Dendritic cell treated with granulocyte-macrophage colony-stimulating factor and Interleukin-4, amounts not matched to agents 40 ng/mL and 50 ng/mL, for 4 days (primary cell): ENCODE measurements around the gene TEK.
"Not testable (repeated sequence)": the region's sequence is repeated elsewhere in the genome, so short reads cannot be mapped to it uniquely, and the experiment has no call there.

Experiments
- H3K27ac Mint-ChIP-seq: one replicate; pipeline ENCODE4 v1.8.0; 2022; ENCODE audit warnings: mild to moderate bottlenecking, mixed read lengths
- H3K27me3 Mint-ChIP-seq: one replicate; pipeline ENCODE4 v1.8.0; 2022; ENCODE audit warnings: mild to moderate bottlenecking, mixed read lengths
- H3K36me3 Mint-ChIP-seq: one replicate; pipeline ENCODE4 v1.8.0; 2022; ENCODE audit warnings: low read depth, mixed read lengths
- H3K4me1 Mint-ChIP-seq: one replicate; pipeline ENCODE4 v1.8.0; 2022; ENCODE audit warnings: low read depth, mixed read lengths
- H3K4me3 Mint-ChIP-seq: one replicate; pipeline ENCODE4 v1.8.0; 2022; ENCODE audit warnings: mild to moderate bottlenecking, moderate library complexity, mixed read lengths
- H3K9me3 Mint-ChIP-seq: one replicate; pipeline ENCODE4 v1.8.0; 2022; ENCODE audit warnings: mixed read lengths
- intact Hi-C: fragments of 100-400 bp; cut with micrococcal nuclease; formaldehyde crosslinking; loops from one replicate; pipeline ENCODE4 v1.15.0; 2022

The TEK gene

DNA sequence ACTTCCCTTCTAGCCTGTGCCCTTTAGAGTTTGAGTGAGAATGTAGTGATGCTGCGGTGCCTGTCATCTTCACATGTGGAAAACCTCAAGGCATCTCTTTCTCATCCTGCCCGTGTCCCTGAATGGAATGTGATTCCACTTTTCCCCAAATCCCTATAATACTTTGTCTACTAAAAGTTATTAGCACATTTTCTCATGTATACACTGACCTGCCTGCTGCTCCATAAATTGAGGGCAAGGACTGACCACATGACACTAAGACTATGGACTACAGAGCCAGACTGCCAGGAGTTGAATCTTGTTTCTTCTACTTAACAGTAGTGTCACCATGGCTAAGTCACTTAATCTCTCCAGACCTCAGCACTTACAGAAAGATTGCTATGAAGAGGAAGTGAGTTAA, 93.0 kb downstream of the TEK start:
- H3K36me3 Mint-ChIP-seq, result no peaks in the 10 kb centered on the region
- H3K9me3 Mint-ChIP-seq, result no peaks in the 10 kb centered on the region
- intact Hi-C loops, result no loop called here
- no peak overlapping the region for H3K4me3 Mint-ChIP-seq
- H3K27me3 Mint-ChIP-seq, result no peaks in the 10 kb centered on the region
- no peaks in the 10 kb centered on the region for H3K4me1 Mint-ChIP-seq
- no peak overlapping the region for H3K27ac Mint-ChIP-seq

DNA sequence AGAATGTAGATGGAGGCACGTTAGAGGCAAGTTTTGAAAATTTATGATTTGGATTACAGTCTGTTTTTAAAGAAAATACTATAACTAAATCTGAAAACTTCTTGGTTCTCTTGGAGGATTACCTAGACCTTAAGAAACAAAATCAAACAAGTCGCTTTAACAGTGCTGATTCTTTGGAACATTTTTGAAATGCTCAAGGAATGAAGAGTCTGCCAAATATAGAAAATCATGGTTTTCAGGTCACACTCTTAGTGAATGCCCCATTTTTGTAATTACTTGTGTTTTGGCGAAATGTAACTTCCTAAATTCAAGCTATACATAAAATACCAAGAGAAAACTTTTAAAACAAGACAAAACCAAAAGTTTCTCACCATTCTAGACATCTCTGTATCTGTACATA, 94.8 kb downstream of the TEK start:
- H3K27me3 Mint-ChIP-seq, result no peaks in the 10 kb centered on the region
- intact Hi-C loops, result no loop called here
- H3K9me3 Mint-ChIP-seq, result no peaks in the 10 kb centered on the region
- H3K4me3 Mint-ChIP-seq, result no peak overlapping the region
- no peaks in the 10 kb centered on the region for H3K4me1 Mint-ChIP-seq
- H3K27ac Mint-ChIP-seq, result no peak overlapping the region
- no peaks in the 10 kb centered on the region for H3K36me3 Mint-ChIP-seq

DNA sequence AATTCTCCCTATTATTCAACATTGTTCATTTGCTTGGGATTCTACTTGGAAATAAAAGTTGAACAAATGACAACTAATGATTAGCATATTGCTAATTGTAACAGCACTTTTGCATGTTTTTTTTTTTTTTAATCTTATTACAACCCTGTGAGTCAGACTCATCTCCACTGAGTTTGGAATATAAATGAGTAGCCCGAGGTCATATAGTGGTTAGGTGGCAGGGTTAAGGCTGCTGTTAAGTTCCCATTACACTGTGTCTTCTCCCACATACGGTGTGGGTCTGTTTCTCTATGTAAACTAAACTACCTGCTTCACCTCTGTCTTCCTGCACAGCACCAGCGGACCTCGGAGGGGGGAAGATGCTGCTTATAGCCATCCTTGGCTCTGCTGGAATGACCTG, 95.6 kb downstream of the TEK start:
- Mint-ChIP-seq H3K27ac (no peak overlapping the region), H3K36me3 (no peaks in the 10 kb centered on the region), H3K4me1 (no peaks in the 10 kb centered on the region), H3K9me3 (no peaks in the 10 kb centered on the region), H3K4me3 (no peak overlapping the region), H3K27me3 (no peaks in the 10 kb centered on the region)
- intact Hi-C loops, result no loop called here

GRCh38 chr9:27205198-27205597, 96.2 kb downstream of the TEK start:
- intact Hi-C loops, result no loop called here
- Mint-ChIP-seq H3K36me3 (no peaks in the 10 kb centered on the region), H3K4me3 (no peak overlapping the region), H3K4me1 (no peaks in the 10 kb centered on the region), H3K9me3 (no peaks in the 10 kb centered on the region), H3K27ac (no peak overlapping the region), H3K27me3 (no peaks in the 10 kb centered on the region)

DNA sequence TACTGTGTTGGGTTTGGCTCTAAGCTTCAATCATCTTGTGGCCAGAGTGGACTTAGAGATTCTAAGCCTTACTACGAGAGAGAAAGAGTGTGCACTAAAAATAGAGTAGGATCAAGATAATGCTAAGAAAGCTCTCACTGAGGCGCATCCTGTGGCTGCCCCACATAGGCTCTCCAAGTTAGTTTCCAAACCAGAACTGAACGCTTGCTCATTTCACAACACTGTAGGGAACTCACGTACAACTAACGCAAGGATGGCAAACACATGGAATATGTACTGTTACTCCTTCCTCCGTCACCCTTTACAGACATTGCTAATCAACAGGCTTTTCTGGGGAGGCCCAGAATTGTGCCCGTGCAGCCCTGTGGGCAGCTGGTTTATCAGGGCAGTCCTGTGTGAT, 97.0 kb downstream of the TEK start:
- H3K9me3 Mint-ChIP-seq, result no peaks in the 10 kb centered on the region
- H3K27me3 Mint-ChIP-seq, result no peaks in the 10 kb centered on the region
- H3K4me1 Mint-ChIP-seq, result no peaks in the 10 kb centered on the region
- H3K36me3 Mint-ChIP-seq, result no peaks in the 10 kb centered on the region
- intact Hi-C loops, result no loop called here
- no peak overlapping the region for H3K27ac Mint-ChIP-seq
- H3K4me3 Mint-ChIP-seq, result no peak overlapping the region

DNA sequence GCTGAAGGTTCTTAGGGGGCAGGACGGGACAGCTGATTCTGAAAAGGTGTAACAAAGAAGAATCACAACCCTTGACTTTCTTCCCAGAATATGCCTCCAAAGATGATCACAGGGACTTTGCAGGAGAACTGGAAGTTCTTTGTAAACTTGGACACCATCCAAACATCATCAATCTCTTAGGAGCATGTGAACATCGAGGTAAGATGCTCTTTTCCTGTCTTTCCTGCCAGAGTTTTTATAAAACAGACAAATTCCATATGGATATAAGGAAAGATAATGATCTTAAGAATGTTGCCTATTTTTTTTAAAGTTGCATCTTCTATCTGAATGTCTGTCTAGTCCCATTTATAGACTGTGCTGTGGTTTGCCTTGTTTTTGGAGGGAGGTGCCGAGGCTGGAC, 100.0 kb downstream of the TEK start:
- no peaks in the 10 kb centered on the region for H3K4me1 Mint-ChIP-seq
- intact Hi-C loops, result no loop called here
- no peaks in the 10 kb centered on the region for H3K36me3 Mint-ChIP-seq
- no peak overlapping the region for H3K27ac Mint-ChIP-seq
- no peaks in the 10 kb centered on the region for H3K27me3 Mint-ChIP-seq
- H3K4me3 Mint-ChIP-seq, result no peak overlapping the region
- H3K9me3 Mint-ChIP-seq, result no peaks in the 10 kb centered on the region

GRCh38 chr9:27210588-27210987, 101.6 kb downstream of the TEK start:
- no peaks in the 10 kb centered on the region for H3K4me1 Mint-ChIP-seq

DNA sequence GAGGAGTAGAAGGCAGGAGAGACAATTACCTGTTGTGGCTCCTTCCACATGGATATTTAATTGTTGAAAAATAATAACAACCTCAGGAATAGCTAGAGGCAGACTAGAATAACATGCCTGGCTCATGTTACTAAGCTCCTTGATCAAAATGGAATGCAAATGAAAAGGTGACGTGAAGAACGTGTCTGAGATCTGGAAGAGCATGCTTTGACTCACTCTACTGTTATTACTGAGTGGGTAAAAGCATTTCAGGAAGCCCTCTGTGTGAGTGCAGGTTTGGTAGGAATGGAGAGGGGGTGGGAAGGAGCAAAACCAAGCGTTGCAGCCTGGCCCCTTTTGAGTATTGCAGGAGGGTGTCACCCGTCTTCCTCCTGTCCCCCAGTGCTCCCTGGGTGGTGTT, 103.2 kb downstream of the TEK start:
- no peaks in the 10 kb centered on the region for H3K36me3 Mint-ChIP-seq
- H3K4me1 Mint-ChIP-seq, result no peaks in the 10 kb centered on the region
- no peaks in the 10 kb centered on the region for H3K9me3 Mint-ChIP-seq
- no peaks in the 10 kb centered on the region for H3K27me3 Mint-ChIP-seq
- H3K27ac Mint-ChIP-seq, result no peak overlapping the region
- intact Hi-C loops, result no loop called here
- H3K4me3 Mint-ChIP-seq, result no peak overlapping the region

More at GRCh38 chr9:27210588-27210987, 101.6 kb downstream of the TEK start:
- H3K9me3 Mint-ChIP-seq, result no peaks in the 10 kb centered on the region
- intact Hi-C loops, result no loop called here
- no peaks in the 10 kb centered on the region for H3K36me3 Mint-ChIP-seq
- H3K27ac Mint-ChIP-seq, result no peak overlapping the region
- no peaks in the 10 kb centered on the region for H3K27me3 Mint-ChIP-seq
- H3K4me3 Mint-ChIP-seq, result no peak overlapping the region

GRCh38 chr9:27212621-27213020, 103.6 kb downstream of the TEK start:
- intact Hi-C loops, result no loop called here
- H3K36me3 Mint-ChIP-seq, result no peaks in the 10 kb centered on the region
- H3K27ac Mint-ChIP-seq, result no peak overlapping the region
- H3K9me3 Mint-ChIP-seq, result no peaks in the 10 kb centered on the region
- H3K4me3 Mint-ChIP-seq, result no peak overlapping the region
- no peaks in the 10 kb centered on the region for H3K27me3 Mint-ChIP-seq
- H3K4me1 Mint-ChIP-seq, result no peaks in the 10 kb centered on the region

- Mint-ChIP-seq H3K4me3 (no peak overlapping the region), H3K36me3 (no peaks in the 10 kb centered on the region), H3K4me1 (no peaks in the 10 kb centered on the region), H3K27ac (no peak overlapping the region), H3K27me3 (no peaks in the 10 kb centered on the region), H3K9me3 (peaks cover 2% of the 10 kb centered on the region)
- intact Hi-C loops, result no loop called here
These were observed 118.2 kb downstream of the TEK start for GRCh38 chr9:27227192-27227591.

DNA sequence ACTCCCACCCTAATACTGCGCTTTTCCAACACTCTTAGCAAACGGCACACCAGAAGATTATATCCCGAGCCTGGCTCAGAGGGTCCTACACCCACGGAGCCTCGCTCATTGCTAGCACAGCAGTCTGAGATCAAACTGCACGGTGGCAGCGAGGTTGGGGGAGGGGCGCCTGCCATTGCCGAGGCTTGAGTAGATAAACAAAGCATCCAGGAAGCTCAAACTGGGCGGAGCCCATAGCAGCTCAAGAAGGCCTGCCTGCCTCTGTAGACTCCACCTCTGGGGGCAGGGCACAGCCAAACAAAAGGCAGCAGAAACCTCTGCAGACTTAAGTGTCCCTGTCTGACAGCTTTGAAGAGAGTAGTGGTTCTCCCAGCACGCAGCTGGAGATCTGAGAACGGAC, 130.6 kb downstream of the TEK start:
- H3K36me3 Mint-ChIP-seq, H3K4me3 Mint-ChIP-seq, intact Hi-C loops, H3K27ac Mint-ChIP-seq, H3K27me3 Mint-ChIP-seq, H3K4me1 Mint-ChIP-seq: not testable (repeated sequence)
- peaks cover 20% of the 10 kb centered on the region for H3K9me3 Mint-ChIP-seq

- H3K4me1 Mint-ChIP-seq, result peaks cover 13% of the 10 kb centered on the region
- H3K36me3 Mint-ChIP-seq, result no peaks in the 10 kb centered on the region
- no peak overlapping the region for H3K27ac Mint-ChIP-seq
- intact Hi-C loops, result loop anchor here (5.0 kb wide), 1 partner anchor 300 kb away; no protein-coding TSS in a partner anchor
- H3K9me3 Mint-ChIP-seq, result no peaks in the 10 kb centered on the region
- no peaks in the 10 kb centered on the region for H3K27me3 Mint-ChIP-seq
- H3K4me3 Mint-ChIP-seq, result no peak overlapping the region
These were observed 138.7 kb downstream of the TEK start for GRCh38 chr9:27247756-27248155.

GRCh38 chr9:27248702-27249101, 139.7 kb downstream of the TEK start:
- intact Hi-C loops, result loop anchor here (5.0 kb wide), 1 partner anchor 299 kb away; no protein-coding TSS in a partner anchor
- no peaks in the 10 kb centered on the region for H3K36me3 Mint-ChIP-seq
- peaks cover 2% of the 10 kb centered on the region for H3K27me3 Mint-ChIP-seq
- no peak overlapping the region for H3K27ac Mint-ChIP-seq
- H3K9me3 Mint-ChIP-seq, result no peaks in the 10 kb centered on the region
- peaks cover 13% of the 10 kb centered on the region for H3K4me1 Mint-ChIP-seq
- no peak overlapping the region for H3K4me3 Mint-ChIP-seq

DNA sequence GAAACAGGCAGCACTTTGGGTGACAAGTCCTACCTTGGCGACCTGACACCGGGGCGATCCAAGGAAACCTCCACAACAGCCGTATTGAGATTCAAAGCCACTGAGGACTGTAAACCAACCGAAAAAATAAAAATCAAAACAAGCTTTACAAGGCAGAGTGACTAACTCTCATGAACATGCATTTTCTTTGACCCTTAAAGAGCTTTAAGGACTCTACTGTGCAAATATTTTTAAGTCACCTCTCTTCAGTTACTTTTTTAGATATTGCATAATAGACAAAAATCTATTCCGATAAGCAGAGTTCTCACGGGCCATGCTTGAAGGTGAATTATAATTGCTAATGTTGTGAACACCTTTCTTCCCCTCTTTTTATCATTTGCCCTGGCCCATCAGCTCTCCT, 149.6 kb downstream of the TEK start:
- Mint-ChIP-seq H3K27me3 (peaks cover 7% of the 10 kb centered on the region), H3K4me1 (no peaks in the 10 kb centered on the region), H3K36me3 (no peaks in the 10 kb centered on the region), H3K27ac (no peak overlapping the region), H3K9me3 (no peaks in the 10 kb centered on the region), H3K4me3 (no peak overlapping the region)
- intact Hi-C loops, result no loop called here

DNA sequence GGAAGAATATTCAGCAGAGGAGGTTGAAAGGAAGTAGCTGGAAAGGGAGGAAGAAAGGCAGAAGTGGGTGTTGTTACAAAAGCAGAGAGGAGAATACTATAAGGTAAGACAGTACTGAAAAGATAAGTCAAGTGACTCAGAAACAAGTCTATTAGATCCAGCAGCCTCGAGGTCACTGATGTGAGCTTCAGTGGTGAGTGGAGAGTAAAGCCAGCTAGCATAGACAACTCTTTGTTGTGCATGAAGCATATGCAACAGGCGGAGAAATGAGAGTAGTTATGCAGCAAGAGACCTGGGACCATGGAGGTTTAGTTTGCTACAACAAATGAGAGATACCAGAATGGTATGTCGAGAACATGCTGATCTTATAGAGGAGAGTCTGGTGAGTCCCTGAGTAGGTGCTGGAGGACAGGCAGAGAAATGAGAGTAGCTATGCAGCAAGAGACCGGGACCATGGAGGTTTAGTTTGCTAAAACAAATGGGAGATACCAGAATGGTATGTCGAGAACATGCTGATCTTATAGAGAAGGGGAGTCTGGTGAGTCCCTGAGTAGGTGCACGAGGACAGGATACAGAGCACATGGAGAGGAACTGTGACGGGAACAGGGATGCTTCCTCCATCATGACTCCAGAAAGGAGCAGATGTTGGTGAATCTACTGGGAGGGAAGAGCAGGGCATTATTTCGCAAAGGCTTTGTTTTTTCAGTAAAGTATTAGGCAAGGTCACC, 151.9 kb downstream of the TEK start:
- intact Hi-C loops, result no loop called here
- H3K9me3 Mint-ChIP-seq, result no peaks in the 10 kb centered on the region
- peaks cover 4% of the 10 kb centered on the region for H3K27me3 Mint-ChIP-seq
- no peak overlapping the region for H3K4me3 Mint-ChIP-seq
- no peaks in the 10 kb centered on the region for H3K36me3 Mint-ChIP-seq
- no peak overlapping the region for H3K27ac Mint-ChIP-seq
- no peaks in the 10 kb centered on the region for H3K4me1 Mint-ChIP-seq
